ENCODE data around the gene MAPK1. TPM values are rescaled to one million over a fixed set of nuclear protein-coding genes. Genes with fewer than 3 reads are reported as not detected.

Gene MAPK1
- total RNA-seq, 1 experiment from 2014 or later: 90.3 TPM

GRCh38 chr22:21778705-21779363, 88.6 kb downstream of the MAPK1 start:
- TF ChIP-seq CTCF (conservative IDR thresholded peaks at IDR 0.05): no peak
- H3K23ac ChIP-seq (ENCODE audit: insufficient read length, low read depth, low read length): no peak overlapping the region
- no peaks in the 10 kb centered on the region for H3K27me3 ChIP-seq (ENCODE audit: insufficient read depth, low read length)
- no peaks in the 10 kb centered on the region for H3K79me1 ChIP-seq (ENCODE audit: insufficient read depth, low read depth, low read length, poor library complexity, severe bottlenecking)
- H4K91ac ChIP-seq (ENCODE audit: insufficient read length, low read depth, low read length): no peak overlapping the region
- H4K5ac ChIP-seq (ENCODE audit: insufficient read length, low read depth, low read length): no peak overlapping the region
- H3K79me2 ChIP-seq (ENCODE audit: insufficient read depth, low read length): no peaks in the 10 kb centered on the region
- H4K8ac ChIP-seq (replicated peaks; ENCODE audit: insufficient read length, low read depth, low read length): no peak overlapping the region
- H2AK5ac ChIP-seq (ENCODE audit: insufficient read length, low read length): no peak overlapping the region
- H3K23me2 ChIP-seq (ENCODE audit: insufficient read length, low read depth, low read length, poor library complexity, severe bottlenecking): no peaks in the 10 kb centered on the region
- peak overlapping the region; percentile 3; the same call in 1 of the 2 replicates for H2BK15ac ChIP-seq (ENCODE audit: low read depth, low read length)
- no peak overlapping the region for H2BK120ac ChIP-seq (ENCODE audit: low read depth, low read length, poor library complexity, severe bottlenecking)
- no CpG with 5 or more reads among the region's 4 CpGs for WGBS (ENCODE audit: extremely low coverage, insufficient read length, low lambda C conversion rate)
- H3K4me1 Mint-ChIP-seq: no peaks in the 10 kb centered on the region
- no peak for DNase-seq
- no peak overlapping the region; the same call in 1 of the 2 replicates for H3K14ac ChIP-seq (ENCODE audit: insufficient read depth, low read length)
- H3K56ac ChIP-seq (ENCODE audit: insufficient read length, low read depth, low read length): no peak overlapping the region
- H3K9ac ChIP-seq (ENCODE audit: extremely low read depth, insufficient read length, low read length): no peak overlapping the region
- no peak overlapping the region for H3K4me2 ChIP-seq (ENCODE audit: insufficient read depth, insufficient read length, low read length)
- H4K20me1 ChIP-seq (ENCODE audit: control insufficient read depth, insufficient read depth, insufficient read length): no peaks in the 10 kb centered on the region
- peaks cover 10 to 41% (median 20%) of the 10 kb centered on the region in 3 experiments; a peak in 6 of 7 replicates for H3K36me3 Mint-ChIP-seq (ENCODE audit: insufficient read depth in 1 of 3, low read depth in 3 of 3)
- H3K4ac ChIP-seq (ENCODE audit: low read depth, low read length): no peak overlapping the region
- no peak overlapping the region for H3K4me3 Mint-ChIP-seq
- H3K9me3 ChIP-seq (ENCODE audit: control insufficient read depth, low read depth, low read length): no peaks in the 10 kb centered on the region
- no peaks in the 10 kb centered on the region for H3K9me3 Mint-ChIP-seq
- H3K4me1 ChIP-seq (ENCODE audit: insufficient read depth, low read length): no peaks in the 10 kb centered on the region
- no peak overlapping the region for H3K18ac ChIP-seq (ENCODE audit: insufficient read length, low read depth, low read length)
- H3K27ac ChIP-seq (ENCODE audit: insufficient read length, low read depth, low read length): no peak overlapping the region
- no peak overlapping the region for H2BK12ac ChIP-seq (ENCODE audit: insufficient read length, low read depth, low read length)
- H3K27ac Mint-ChIP-seq: peak overlapping the region in 1 of 3 experiments; percentile 75; a peak in 2 of 7 replicates
- H3K27me3 Mint-ChIP-seq (ENCODE audit: low read depth): no peaks in the 10 kb centered on the region
- no peak overlapping the region for H2BK5ac ChIP-seq (ENCODE audit: insufficient read length, low read length)
- H3T11ph ChIP-seq (ENCODE audit: low read length): no peak overlapping the region
- H2BK20ac ChIP-seq (ENCODE audit: low read depth, low read length, poor library complexity, severe bottlenecking): no peak overlapping the region
- no peak overlapping the region for H2AFZ ChIP-seq (ENCODE audit: low read length)

Measured in H9 (cell line).